ENCODE measurements around the gene HLA-A.

HLA-A gene

GRCh38 chr6:29942275-29943052 lies at the start of gene HLA-A:
Gene HLA-A, plus strand, starts transcription at chr6:29942532. Its CDS starts 22 bp downstream, at chr6:29942554.
- DNase-seq (ENCODE audit: extremely low read depth, low read depth), result peak; percentile 86

GRCh38 chr6:29892696-29893095 lies 49.6 kb upstream of the HLA-A start:
- TF ChIP-seq CTCF (IDR thresholded peaks at IDR 0.05; ENCODE audit: low read depth, low read length), result no peak
- no peak for DNase-seq (ENCODE audit: extremely low read depth, low read depth)

More at GRCh38 chr6:29942275-29943052, at the start of gene HLA-A:
- TF ChIP-seq CTCF (IDR thresholded peaks at IDR 0.05; ENCODE audit: low read depth, low read length), result no peak; the same call in none of the 2 replicates

GRCh38 chr6:29899281-29899680 lies 43.1 kb upstream of the HLA-A start:
- no peak for DNase-seq (ENCODE audit: extremely low read depth, low read depth)
- no peak for TF ChIP-seq CTCF (IDR thresholded peaks at IDR 0.05; ENCODE audit: low read depth, low read length)

- TF ChIP-seq CTCF (IDR thresholded peaks at IDR 0.05; ENCODE audit: low read depth, low read length), result no peak
- DNase-seq (ENCODE audit: extremely low read depth, low read depth), result no peak
Measured at GRCh38 chr6:29905286-29905685, 37.0 kb upstream of the HLA-A start.

- no peak for DNase-seq (ENCODE audit: extremely low read depth, low read depth)
- TF ChIP-seq CTCF (IDR thresholded peaks at IDR 0.05; ENCODE audit: low read depth, low read length), result no peak
Measured at GRCh38 chr6:29907637-29908340, 34.5 kb upstream of the HLA-A start.

GRCh38 chr6:29908341-29908662 lies 34.0 kb upstream of the HLA-A start:
- no peak for DNase-seq (ENCODE audit: extremely low read depth, low read depth)
- TF ChIP-seq CTCF (IDR thresholded peaks at IDR 0.05; ENCODE audit: low read depth, low read length), result no peak

GRCh38 chr6:29908710-29909109 lies 33.6 kb upstream of the HLA-A start:
- no peak for TF ChIP-seq CTCF (IDR thresholded peaks at IDR 0.05; ENCODE audit: low read depth, low read length)

More at GRCh38 chr6:29908710-29909109, 33.6 kb upstream of the HLA-A start:
- DNase-seq (ENCODE audit: extremely low read depth, low read depth), result no peak

Measured in AG09319 (cell line).